ENCODE measurements around the gene TSR1. TPM values are rescaled to one million over a fixed set of nuclear protein-coding genes. Genes with fewer than 3 reads are reported as not detected.
A peak's percentile ranks its signal among the peaks of the same experiment; 100 is the strongest.

Gene TSR1
- total RNA-seq, 1 donor from 2014 or later: 20.2 TPM

DNA sequence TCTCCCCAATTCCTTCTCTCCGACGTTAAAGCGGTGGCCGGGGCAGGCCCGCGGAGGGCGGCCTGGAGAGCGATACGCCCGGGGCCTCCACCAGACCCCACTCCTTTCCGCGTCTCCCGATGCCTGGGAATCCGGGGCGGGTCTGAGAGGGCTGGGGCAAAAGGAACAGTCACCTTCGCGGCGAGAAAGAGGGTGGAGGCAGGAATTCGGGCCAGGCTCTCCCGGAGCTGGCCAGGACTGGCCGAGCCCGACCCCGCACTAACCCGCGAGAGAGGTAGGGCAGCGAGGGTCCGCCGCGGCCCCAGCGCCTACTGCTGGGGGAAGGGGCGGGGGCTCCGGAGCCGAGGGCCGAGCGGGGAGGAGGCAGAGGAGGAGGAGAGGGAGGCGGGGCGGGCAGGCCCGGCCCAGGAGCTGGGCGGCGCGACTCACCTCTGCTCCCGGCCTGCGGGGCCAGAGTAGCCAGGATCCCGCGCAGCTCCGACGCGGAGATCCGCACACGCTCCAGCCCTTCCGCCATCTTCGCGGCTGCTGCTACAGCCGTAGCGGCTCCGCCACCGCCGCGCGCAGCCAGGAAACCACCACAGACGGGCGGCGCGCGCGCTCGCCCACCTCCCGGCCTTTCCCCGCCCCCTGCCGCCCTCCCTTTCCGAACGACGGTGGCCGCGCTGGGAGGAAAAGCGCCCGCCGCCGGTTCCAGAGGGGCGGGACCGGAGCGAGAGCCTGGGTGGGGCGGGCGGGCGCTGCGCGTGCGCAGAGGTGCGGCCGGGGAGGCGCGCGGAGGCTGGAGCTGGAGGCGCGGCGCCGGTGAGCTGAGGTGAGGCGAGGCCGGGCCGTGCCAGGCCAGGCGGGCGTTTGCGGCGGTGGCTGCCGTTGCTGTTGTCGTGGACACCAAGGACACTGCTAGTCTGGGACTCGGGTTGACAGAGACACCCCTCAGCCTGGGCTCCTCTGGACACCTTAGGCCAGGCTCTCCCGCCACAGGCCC lies 32.8 kb downstream of the TSR1 start, which contains the start of the genes SMG6 and SRR:
Gene SMG6, minus strand, starts transcription at position 582 of the 985 bp plus-strand sequence. Its CDS starts 65 bp downstream, at position 517.
Gene SRR, plus strand, starts transcription at position 747 of the 985 bp plus-strand sequence. CDS start 11,611 bp downstream, outside the sequence.
- DNase-seq (ENCODE audit: missing footprints) (peak; percentile 95), ATAC-seq (peak; percentile 98)
- intact Hi-C loops (cut with DNase I): no loop called here

DNA sequence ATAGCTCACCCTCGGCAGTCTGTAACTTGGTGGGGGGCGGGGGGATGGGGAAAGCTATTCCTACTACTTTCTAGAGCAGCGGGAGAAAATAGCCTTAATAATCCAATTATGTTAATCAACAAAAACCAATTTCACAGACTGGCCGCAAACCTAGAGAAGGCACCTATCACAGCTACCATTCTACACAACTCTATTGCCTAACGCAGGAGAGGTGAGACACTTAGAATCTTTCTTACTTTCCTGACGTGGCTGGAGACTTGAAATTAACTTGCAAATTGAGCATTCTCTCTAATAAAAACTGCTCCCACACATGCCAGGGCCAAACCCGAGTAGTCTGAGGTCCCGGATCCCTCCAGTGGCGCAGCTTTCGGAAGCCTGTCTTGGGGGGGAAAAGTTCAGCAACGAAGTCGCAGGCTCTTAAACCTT lies 33.5 kb downstream of the TSR1 start:
- ATAC-seq (no peak), DNase-seq (ENCODE audit: missing footprints) (no peak)
- intact Hi-C loops (cut with DNase I): no loop called here

DNA sequence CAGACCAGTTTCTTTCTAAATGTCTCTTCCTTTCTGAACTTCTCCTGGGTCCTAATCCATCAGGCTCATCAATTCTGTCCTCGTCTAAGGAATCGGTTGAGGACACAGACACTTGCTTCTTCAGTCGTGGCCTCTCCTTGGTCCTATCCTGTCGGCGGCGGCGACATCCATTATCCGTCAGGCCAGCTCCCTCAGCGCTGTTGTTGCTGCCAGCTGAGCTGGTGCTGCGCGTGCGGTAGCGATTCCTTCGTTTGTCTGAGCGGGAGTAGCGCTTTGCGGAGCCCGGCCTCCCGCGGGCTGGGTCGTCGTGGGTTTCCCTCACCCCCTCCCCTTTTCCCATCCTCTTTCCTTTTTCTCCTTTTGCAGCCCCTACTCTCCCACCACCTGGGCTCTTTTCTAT lies 36.5 kb downstream of the TSR1 start:
- DNase-seq (ENCODE audit: missing footprints) (no peak), ATAC-seq (no peak)
- intact Hi-C loops (cut with DNase I): no loop called here

DNA sequence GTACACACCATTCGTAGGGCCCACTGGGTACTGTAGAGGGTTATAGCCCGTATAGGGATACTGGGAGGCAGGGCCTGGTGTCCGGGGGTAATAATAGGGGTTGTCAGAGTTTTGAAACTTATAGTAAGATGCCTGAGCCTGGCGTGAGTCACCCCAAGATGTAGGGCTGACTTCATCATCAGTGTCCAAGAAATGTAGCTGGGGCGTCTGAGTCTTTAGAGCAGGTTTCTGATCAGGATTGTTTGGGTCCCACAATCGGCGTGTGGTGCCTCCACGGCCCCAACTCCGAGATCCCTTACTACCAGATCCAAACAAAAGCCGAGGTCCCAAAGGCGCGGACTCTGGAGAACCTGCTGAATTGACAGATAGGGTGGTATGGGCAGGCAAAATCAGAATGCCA lies 37.1 kb downstream of the TSR1 start:
- no peak for ATAC-seq
- intact Hi-C loops (cut with DNase I): no loop called here
- DNase-seq (ENCODE audit: missing footprints): no peak

DNA sequence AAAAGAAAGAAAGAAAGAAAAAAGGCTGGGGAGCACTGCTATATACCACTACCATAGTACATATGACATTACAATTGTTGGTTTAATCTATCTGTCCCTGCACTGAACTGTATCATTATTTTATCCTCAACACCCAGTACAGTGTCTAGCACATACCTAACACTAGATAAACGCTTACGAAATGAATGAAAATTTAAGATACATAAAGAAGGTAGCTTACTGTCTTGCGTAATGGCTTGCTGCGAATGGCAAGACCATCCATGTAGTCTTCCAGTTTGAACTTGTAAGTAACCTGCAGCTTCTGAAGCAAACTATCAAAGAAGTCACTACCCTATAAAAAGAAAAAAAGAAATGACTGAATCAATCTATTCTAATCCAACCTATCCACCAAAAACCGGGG lies 39.2 kb downstream of the TSR1 start:
- DNase-seq (ENCODE audit: missing footprints): no peak
- intact Hi-C loops (cut with DNase I): no loop called here
- ATAC-seq: no peak

DNA sequence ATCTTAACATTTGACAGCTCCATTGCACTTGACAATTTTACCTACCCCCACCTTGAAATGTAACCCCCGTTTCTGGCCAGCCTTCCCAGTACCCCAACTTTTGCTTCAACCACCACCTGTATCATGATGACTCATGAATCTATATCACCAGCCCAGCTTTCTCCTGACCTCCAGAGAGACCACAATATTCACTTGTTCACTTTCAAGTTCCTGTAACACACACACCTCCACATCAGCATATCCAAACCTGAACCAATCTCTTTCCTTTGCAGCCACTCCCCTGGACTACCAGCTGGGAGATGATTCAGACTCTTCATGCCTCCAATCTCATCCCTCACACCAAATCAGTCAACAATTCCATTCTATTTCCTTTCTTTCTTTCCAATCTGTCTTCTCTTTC lies 40.7 kb downstream of the TSR1 start:
- intact Hi-C loops (cut with DNase I): no loop called here
- no peak for ATAC-seq
- no peak for DNase-seq (ENCODE audit: missing footprints)

DNA sequence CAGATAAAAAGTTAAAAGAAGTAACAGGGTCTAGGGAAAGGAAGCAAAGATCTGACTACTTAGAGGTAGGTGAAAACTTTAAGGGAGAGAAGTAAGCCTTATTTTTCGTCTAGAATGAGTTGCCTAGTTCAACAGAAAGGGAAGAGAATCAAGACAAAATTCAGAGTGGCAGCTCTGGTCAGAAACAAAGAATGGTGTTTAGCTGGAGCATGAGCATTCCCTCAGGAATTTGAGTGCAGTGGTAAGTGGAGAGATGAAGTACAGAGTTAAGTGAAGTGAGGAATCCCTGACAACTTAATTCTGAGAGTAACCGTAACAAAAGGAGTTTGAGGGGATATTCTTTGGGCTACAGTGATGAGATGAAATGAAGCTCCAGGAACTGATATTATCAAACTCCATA lies 44.2 kb downstream of the TSR1 start:
- ATAC-seq (no peak), DNase-seq (ENCODE audit: missing footprints) (no peak)
- intact Hi-C loops (cut with DNase I): no loop called here

DNA sequence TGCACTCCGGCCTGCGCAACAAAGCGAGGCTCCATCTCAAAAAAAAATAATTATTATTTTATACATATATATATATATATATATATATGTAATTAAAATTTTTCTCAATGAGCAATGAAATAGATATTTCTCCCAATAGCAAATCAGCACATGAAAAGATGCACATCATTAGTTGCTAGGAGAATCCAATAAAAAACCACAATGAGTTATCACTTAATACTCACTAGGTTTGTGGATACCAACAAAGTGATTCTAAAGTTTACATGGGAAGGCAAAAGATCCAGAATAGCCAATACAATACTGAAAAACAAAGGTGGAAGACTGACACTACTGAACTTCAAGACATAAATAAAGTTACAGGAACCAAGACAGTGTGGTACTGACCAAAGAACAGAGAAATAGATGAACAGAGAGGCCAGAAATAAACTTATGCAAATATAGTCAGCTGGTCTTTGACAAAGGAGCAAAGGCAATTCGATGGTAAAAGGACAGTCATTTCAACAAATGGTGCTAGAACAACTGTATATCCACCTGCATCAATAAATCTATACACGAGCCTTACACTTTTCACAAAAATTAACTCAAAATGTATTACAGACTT lies 46.3 kb downstream of the TSR1 start:
- DNase-seq (ENCODE audit: missing footprints) (no peak), ATAC-seq (no peak)
- intact Hi-C loops (cut with DNase I): no loop called here

DNA sequence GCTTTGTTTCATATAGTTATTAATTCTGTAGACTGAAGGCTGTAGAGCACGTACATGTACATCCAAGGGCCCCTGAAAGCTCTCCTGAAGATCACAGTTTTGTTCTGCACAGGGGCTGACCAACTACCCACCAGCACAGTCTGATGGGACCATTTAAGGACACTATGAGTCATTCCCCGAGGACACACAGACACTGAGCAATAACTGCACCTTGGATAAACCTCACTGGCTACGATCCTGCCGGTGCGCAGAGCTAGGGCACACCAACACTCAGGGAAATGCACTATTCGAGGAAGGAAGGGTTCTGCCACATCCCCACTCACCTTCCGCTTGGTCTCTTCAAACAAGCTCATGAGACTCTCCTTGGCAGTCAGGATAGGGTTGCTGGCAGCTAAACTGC lies 53.0 kb downstream of the TSR1 start:
- DNase-seq (ENCODE audit: missing footprints) (no peak), ATAC-seq (no peak)
- intact Hi-C loops (cut with DNase I): loop anchor here (1.0 kb wide), 1 partner anchor 229 kb away; no protein-coding TSS in a partner anchor

DNA sequence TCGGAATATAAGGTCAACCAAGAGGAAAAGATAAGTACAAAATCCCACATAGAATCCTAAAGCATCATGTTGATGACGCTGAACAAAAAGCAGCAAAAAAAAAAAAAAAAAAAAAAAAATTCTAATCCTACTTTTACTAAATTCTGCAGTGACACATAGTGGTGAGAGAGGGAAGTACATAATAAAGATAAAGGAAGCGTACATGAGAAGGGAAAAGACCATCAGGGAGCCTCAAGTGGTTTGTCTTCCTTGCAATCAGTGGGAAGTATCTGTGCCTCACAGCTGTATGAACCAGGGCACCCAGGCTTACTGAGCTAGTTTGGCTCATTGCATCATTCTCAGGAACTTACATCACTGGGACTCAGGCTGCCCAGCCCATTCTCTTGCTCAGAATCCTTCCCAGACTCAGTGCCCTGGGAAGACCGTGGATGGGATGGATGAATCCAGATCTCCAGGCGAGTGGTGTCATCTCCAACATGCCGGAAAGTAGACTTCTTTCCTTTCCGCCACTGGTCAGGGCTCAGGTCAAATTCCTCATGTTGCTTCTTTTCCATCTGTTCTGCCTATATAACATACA lies 53.9 kb downstream of the TSR1 start:
- intact Hi-C loops (cut with DNase I): no loop called here
- ATAC-seq (peak; percentile 65), DNase-seq (ENCODE audit: missing footprints) (no peak)

DNA sequence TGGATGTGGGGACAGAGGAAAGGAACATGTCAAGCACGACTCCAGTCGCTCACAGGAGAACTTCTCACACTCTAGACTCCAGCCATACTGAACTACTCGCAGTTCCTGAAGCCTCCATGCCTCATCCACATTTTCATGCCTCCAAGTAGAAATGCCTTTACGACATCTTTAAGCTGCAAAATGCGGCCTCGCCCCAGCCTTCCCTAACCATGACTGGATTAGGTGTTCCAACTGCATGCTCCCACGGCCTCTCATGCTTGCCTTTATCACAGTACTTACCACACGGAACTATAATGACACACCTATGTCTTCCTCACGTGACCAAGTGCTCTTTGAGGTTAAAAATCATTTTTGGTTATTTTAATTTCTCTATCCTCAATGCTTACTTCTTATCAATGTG lies 56.5 kb downstream of the TSR1 start:
- no peak for DNase-seq (ENCODE audit: missing footprints)
- ATAC-seq: no peak
- intact Hi-C loops (cut with DNase I): no loop called here

DNA sequence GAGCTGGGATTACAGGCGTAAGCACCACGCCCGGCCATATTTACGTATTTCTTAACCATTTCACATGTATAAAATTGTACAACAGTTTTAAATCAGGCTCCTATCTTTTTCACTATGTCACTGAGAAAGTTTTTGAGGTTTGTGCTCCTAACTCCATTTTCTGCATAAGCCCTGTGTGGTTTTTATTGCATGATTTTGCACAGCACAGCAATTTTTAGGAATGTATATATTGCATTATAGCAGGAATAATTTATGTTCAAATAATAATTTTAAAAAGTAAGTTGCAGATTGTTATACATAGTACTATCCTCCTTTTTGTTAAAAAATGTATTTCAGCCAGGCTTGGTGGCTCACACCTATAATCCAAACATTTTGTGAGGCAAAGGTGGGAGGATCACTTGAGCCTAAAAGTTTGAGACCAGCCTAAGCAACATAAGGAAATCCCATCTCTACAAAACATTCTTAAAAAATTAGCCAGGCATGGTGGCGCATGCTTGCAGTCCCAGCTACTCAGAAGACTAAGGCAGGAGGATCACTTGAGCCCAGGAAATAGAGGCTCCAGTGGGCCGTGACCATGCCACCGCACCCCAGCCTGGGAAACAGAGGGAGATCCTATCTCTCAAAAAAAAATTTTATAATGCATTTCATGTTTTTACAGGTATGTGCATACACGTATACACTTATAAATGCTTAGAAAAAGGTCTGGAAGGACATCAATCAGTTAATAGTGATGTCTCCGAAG lies 58.7 kb downstream of the TSR1 start:
- ATAC-seq: no peak
- no peak for DNase-seq (ENCODE audit: missing footprints)
- intact Hi-C loops (cut with DNase I): no loop called here

DNA sequence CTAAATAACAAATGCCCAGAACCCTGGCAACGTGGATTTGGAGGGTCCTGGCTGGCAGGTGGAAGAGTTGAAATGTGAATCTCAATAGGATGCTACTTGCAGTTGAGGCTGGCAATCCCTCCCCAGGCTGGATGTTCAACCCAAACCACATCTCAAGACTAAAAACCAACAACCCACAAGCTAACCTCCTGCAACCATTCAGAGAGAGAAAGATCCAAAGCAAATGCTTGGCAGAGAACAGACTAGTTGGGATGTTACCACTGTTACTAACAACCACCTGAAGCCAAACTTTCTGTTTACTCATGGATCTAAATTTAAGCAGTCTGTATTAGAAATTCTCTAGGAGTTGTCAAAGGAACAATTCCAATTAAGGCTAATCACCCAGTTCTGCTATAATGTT lies 60.5 kb downstream of the TSR1 start:
- DNase-seq (ENCODE audit: missing footprints) (no peak), ATAC-seq (no peak)
- intact Hi-C loops (cut with DNase I): no loop called here

DNA sequence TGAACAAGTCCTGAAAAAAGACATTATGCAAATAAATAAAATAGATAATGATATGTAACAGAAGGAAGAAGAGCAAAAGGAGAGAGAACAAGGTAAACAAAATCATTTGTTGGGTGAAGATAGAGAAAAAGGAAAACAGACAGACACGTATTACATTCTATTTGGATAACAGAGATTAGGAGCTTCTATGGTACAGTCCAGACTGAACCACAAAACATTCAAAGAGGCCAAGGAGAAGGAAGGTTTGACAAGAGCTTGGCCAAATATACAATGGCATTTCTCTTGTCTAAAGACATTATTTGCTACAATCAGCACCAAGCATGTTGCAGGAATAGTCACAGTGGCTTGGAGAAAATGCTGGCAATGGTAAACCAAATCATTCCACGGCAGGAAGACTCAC lies 61.8 kb downstream of the TSR1 start:
- ATAC-seq (no peak), DNase-seq (ENCODE audit: missing footprints) (no peak)
- intact Hi-C loops (cut with DNase I): no loop called here

Other genes starting within 250 kb of the TSR1 start
- gene SMG6, start 32.7 kb downstream of the TSR1 start, total RNA-seq: 21.0 TPM
- 11.0 TPM for gene SRR, start 32.5 kb downstream of the TSR1 start, total RNA-seq
- gene SGSM2, start 1.0 kb upstream of the TSR1 start, total RNA-seq: 26.3 TPM
- 10.9 TPM for gene MNT, start 64.6 kb upstream of the TSR1 start, total RNA-seq
- gene METTL16, start 175.4 kb upstream of the TSR1 start, total RNA-seq: 20.1 TPM

Data from Right ventricle myocardium inferior (tissue), 1 donor.